ENCODE results near the gene BCL2L1. TPM values are rescaled to one million over a fixed set of nuclear protein-coding genes. Genes with fewer than 3 reads are reported as not detected.

The BCL2L1 gene
- total RNA-seq, 1 donor from 2014 or later: 174 TPM

- intact Hi-C loops (cut with DNase I): no loop called here
- H3K27ac ChIP-seq: peak overlapping the region; percentile 85
- H3K27me3 ChIP-seq: no peaks in the 10 kb centered on the region
- peaks cover 100% of the 10 kb centered on the region for H3K4me1 ChIP-seq
- H3K4me3 ChIP-seq: peak overlapping the region; percentile 34
- ATAC-seq: peak; percentile 84
- peak; percentile 76 for DNase-seq
- no peaks in the 10 kb centered on the region for H3K9me3 ChIP-seq
- H3K36me3 ChIP-seq: peaks cover 12% of the 10 kb centered on the region
- TF ChIP-seq, protein P1, sequence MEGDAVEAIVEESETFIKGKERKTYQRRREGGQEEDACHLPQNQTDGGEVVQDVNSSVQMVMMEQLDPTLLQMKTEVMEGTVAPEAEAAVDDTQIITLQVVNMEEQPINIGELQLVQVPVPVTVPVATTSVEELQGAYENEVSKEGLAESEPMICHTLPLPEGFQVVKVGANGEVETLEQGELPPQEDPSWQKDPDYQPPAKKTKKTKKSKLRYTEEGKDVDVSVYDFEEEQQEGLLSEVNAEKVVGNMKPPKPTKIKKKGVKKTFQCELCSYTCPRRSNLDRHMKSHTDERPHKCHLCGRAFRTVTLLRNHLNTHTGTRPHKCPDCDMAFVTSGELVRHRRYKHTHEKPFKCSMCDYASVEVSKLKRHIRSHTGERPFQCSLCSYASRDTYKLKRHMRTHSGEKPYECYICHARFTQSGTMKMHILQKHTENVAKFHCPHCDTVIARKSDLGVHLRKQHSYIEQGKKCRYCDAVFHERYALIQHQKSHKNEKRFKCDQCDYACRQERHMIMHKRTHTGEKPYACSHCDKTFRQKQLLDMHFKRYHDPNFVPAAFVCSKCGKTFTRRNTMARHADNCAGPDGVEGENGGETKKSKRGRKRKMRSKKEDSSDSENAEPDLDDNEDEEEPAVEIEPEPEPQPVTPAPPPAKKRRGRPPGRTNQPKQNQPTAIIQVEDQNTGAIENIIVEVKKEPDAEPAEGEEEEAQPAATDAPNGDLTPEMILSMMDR (IDR thresholded peaks at IDR 0.05): no peak
Observed at GRCh38 chr20:31674895-31675827, 47.5 kb downstream of the BCL2L1 start.

- H3K27ac ChIP-seq: peak overlapping the region; percentile 85
- DNase-seq: no peak
- H3K27me3 ChIP-seq: no peaks in the 10 kb centered on the region
- H3K4me3 ChIP-seq: no peak overlapping the region
- H3K9me3 ChIP-seq: no peaks in the 10 kb centered on the region
- TF ChIP-seq, protein P1 (IDR thresholded peaks at IDR 0.05): no peak
- H3K4me1 ChIP-seq: peaks cover 100% of the 10 kb centered on the region
- ATAC-seq: no peak
- peaks cover 4% of the 10 kb centered on the region for H3K36me3 ChIP-seq
- intact Hi-C loops (cut with DNase I): no loop called here
Observed at GRCh38 chr20:31673943-31674463, 48.7 kb downstream of the BCL2L1 start.

DNA sequence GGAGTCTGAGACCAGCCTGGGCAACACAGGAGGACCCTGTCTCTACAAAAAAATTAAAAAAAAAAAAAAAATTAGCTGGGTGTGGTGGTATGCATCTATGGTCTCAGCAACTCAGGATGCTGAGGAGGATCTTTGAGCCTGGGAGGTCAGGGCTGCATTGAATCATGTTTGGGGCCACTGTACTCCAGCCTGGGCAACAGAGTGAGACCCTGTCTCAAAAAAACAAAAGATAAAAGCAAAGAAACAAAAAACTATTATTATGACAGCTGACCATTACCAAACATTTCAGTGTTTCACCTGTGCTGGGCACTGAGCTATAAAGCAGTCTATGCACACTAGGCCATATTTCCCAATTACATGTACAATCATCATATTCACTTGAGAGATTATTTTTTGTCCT is 49.2 kb downstream of the BCL2L1 start:
- DNase-seq (no peak), ATAC-seq (no peak)
- intact Hi-C loops (cut with DNase I): no loop called here
- Histone ChIP-seq H3K27ac (peak overlapping the region; percentile 85), H3K36me3 (no peaks in the 10 kb centered on the region), H3K9me3 (no peaks in the 10 kb centered on the region), H3K4me1 (peaks cover 100% of the 10 kb centered on the region), H3K4me3 (no peak overlapping the region), H3K27me3 (no peaks in the 10 kb centered on the region)
- TF ChIP-seq, protein P1 (IDR thresholded peaks at IDR 0.05): no peak

- intact Hi-C loops (cut with DNase I): no loop called here
- Histone ChIP-seq H3K27ac (peak overlapping the region; percentile 85), H3K4me1 (peaks cover 98% of the 10 kb centered on the region), H3K36me3 (peaks cover under 1% of the 10 kb centered on the region), H3K4me3 (no peak overlapping the region), H3K27me3 (no peaks in the 10 kb centered on the region), H3K9me3 (no peaks in the 10 kb centered on the region)
- TF ChIP-seq, protein P1 (IDR thresholded peaks at IDR 0.05): no peak
- no peak for ATAC-seq
- no peak for DNase-seq
Observed at GRCh38 chr20:31671324-31671723, 51.3 kb downstream of the BCL2L1 start.

DNA sequence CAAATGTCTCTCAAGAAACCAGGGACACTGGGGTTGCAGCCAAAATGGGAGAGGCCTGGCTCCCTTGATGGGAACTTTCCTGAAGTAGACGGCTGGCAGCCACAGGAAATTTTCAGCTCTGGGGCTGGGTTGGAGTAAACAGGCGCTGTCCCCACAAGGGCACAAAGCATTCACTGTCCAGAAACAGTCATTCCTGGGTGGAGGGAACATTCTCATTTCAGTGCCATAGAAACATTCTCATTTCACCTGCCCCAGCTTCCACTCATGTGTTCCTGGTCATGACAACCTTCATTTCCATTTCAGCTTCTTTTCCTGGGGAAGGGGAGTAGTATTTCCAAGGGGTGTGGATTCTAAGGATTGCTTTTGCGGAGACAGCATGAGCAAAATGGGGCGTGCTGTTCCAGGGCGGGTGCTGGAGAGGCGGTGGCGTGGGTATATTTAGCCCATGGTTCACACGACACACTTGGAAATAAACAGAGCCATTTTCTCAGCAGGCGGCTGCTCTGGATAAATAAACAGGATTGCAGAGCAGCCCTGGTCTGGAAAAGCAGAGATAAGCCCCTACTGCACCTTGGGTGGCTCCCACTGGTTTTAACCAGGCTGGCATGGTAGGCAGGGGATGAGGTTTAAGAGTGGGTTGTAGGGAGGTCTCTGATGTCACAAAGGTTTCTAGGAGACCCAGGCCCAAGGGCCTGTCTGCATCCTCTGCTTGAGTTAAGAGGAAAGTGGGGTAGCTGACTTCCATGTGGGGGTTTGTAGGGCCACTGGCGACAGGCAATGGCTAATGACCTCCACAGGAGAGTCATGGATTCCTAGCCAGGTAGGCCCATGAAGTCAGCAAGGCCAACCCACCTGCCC is 52.1 kb downstream of the BCL2L1 start:
- DNase-seq: peak; percentile 72
- intact Hi-C loops (cut with DNase I): no loop called here
- H3K27me3 ChIP-seq: no peaks in the 10 kb centered on the region
- peaks cover 8% of the 10 kb centered on the region for H3K36me3 ChIP-seq
- peak overlapping the region; percentile 85 for H3K27ac ChIP-seq
- TF ChIP-seq, protein P1 (IDR thresholded peaks at IDR 0.05): no peak
- peak; percentile 36 for ATAC-seq
- H3K9me3 ChIP-seq: no peaks in the 10 kb centered on the region
- H3K4me3 ChIP-seq: no peak overlapping the region
- peaks cover 97% of the 10 kb centered on the region for H3K4me1 ChIP-seq

Data from upper lobe of right lung (tissue), 1 donor.